Vagina (tissue), 2 donors: Measurements from ENCODE around the gene CGNL1. TPM values are rescaled to one million over a fixed set of nuclear protein-coding genes. Genes with fewer than 3 reads are reported as not detected.

Experiments
- DNase-seq, 2 donors: peaks; one replicate each; pipeline ENCODE4 v3.0.0-alpha.2; 2017; ENCODE audit errors: extremely low spot score in 2 of 2
- H3K27ac ChIP-seq: fragments of 200-600 bp; sonication (generic); one replicate; pipeline ENCODE4 v1.5.1; 2019
- H3K27me3 ChIP-seq: fragments of 200-600 bp; sonication (generic); one replicate; pipeline ENCODE4 v1.5.1; 2019
- H3K36me3 ChIP-seq, 2 donors: fragments of 200-600 bp; sonication (generic); one replicate each; pipeline ENCODE4 v1.5.1; 2017 to 2019
- H3K4me1 ChIP-seq: fragments of 200-600 bp; sonication (generic); one replicate; pipeline ENCODE4 v1.5.1; 2019
- H3K4me3 ChIP-seq, 2 donors: fragments of 200-600 bp; sonication (generic); 1 replicate in 1 of 2; 2 replicates in 1 of 2; pipeline ENCODE4 v1.5.1; 2016 to 2019
- H3K9me3 ChIP-seq: fragments of 200-600 bp; sonication (generic); one replicate; pipeline ENCODE4 v1.5.1; 2019
- CTCF ChIP-seq, 3 experiments: fragments of 450-650 bp in 2 of 3; fragments of 200-600 bp in 1 of 3; sonication (generic) in 1 of 3; IDR thresholded peaks; one replicate each; pipeline ENCODE4 v1.5.1; 2017 to 2019; ENCODE audit warnings: antibody characterized with exemption in 3 of 3, mild to moderate bottlenecking in 2 of 3, moderate library complexity in 2 of 3
- POLR2A ChIP-seq, 2 donors: fragments of 450-650 bp; IDR thresholded peaks; one replicate each; pipeline ENCODE4 v1.6.1; 2017; ENCODE audit warnings: antibody characterized with exemption in 2 of 2, mild to moderate bottlenecking in 2 of 2, moderate library complexity in 2 of 2
- POLR2AphosphoS5 ChIP-seq, 2 donors: sonication (generic); formaldehyde crosslinking; IDR thresholded peaks; one replicate each; pipeline ENCODE4 v1.9.0; 2017; ENCODE audit warnings: antibody characterized with exemption in 2 of 2, mild to moderate bottlenecking in 2 of 2, low read depth in 1 of 2; ENCODE audit not compliant: insufficient read depth in 1 of 2
- intact Hi-C: fragments of 100-400 bp; cut with DNase I; formaldehyde crosslinking; loops from one replicate; pipeline ENCODE4 v1.15.1; 2023
- total RNA-seq: library from RNA; depleted of rRNA; stranded (reverse); fragments of >200 nt; gene quantifications from one replicate; pipeline ENCODE4 v1.2.3, GENCODE V29; 2016

Gene CGNL1
- total RNA-seq, 1 donor from 2014 or later = 38.3 TPM

- H3K36me3 ChIP-seq = no peaks in the 10 kb centered on the region
- DNase-seq = no peak
- H3K9me3 ChIP-seq = no peaks in the 10 kb centered on the region
- no peak for TF ChIP-seq POLR2AphosphoS5 (IDR thresholded peaks at IDR 0.05; ENCODE audit: insufficient read depth in 1 of 2, low read depth in 1 of 2)
- TF ChIP-seq POLR2A (IDR thresholded peaks at IDR 0.05) = no peak
- TF ChIP-seq CTCF (IDR thresholded peaks at IDR 0.05) = no peak
- intact Hi-C loops = no loop called here
- no peaks in the 10 kb centered on the region for H3K27me3 ChIP-seq
- H3K4me1 ChIP-seq = peaks cover 11% of the 10 kb centered on the region
- H3K27ac ChIP-seq = no peak overlapping the region
- H3K4me3 ChIP-seq = no peak overlapping the region
These were observed 41.0 kb upstream of the CGNL1 start for GRCh38 chr15:57335293-57335715.

- no peak overlapping the region for H3K4me3 ChIP-seq
- H3K4me1 ChIP-seq = peaks cover 11% of the 10 kb centered on the region
- no peaks in the 10 kb centered on the region for H3K9me3 ChIP-seq
- intact Hi-C loops = no loop called here
- H3K27me3 ChIP-seq = no peaks in the 10 kb centered on the region
- TF ChIP-seq CTCF (IDR thresholded peaks at IDR 0.05) (no peak), POLR2A (IDR thresholded peaks at IDR 0.05) (no peak), POLR2AphosphoS5 (IDR thresholded peaks at IDR 0.05; ENCODE audit: insufficient read depth in 1 of 2, low read depth in 1 of 2) (no peak)
- H3K36me3 ChIP-seq = no peaks in the 10 kb centered on the region
- H3K27ac ChIP-seq = no peak overlapping the region
- no peak for DNase-seq
These were observed 40.6 kb upstream of the CGNL1 start for GRCh38 chr15:57335719-57336118.

- no peak overlapping the region for H3K4me3 ChIP-seq
These were observed 38.4 kb upstream of the CGNL1 start for GRCh38 chr15:57337868-57338411.

GRCh38 chr15:57339321-57339720, 37.0 kb upstream of the CGNL1 start:
- Histone ChIP-seq H3K27ac (no peak overlapping the region), H3K4me3 (no peak overlapping the region), H3K27me3 (no peaks in the 10 kb centered on the region), H3K36me3 (no peaks in the 10 kb centered on the region), H3K4me1 (peaks cover 8% of the 10 kb centered on the region), H3K9me3 (no peaks in the 10 kb centered on the region)
- no peak for TF ChIP-seq POLR2A (IDR thresholded peaks at IDR 0.05)
- TF ChIP-seq POLR2AphosphoS5 (IDR thresholded peaks at IDR 0.05; ENCODE audit: insufficient read depth in 1 of 2, low read depth in 1 of 2) = no peak
- TF ChIP-seq CTCF (IDR thresholded peaks at IDR 0.05) = no peak
- intact Hi-C loops = no loop called here
- no peak for DNase-seq

More at GRCh38 chr15:57337868-57338411, 38.4 kb upstream of the CGNL1 start:
- no peak for TF ChIP-seq POLR2A (IDR thresholded peaks at IDR 0.05)
- peak; percentile 40 to 72 for TF ChIP-seq POLR2AphosphoS5 (IDR thresholded peaks at IDR 0.05; ENCODE audit: insufficient read depth in 1 of 2, low read depth in 1 of 2)
- TF ChIP-seq CTCF (IDR thresholded peaks at IDR 0.05) = peak in 1 of 3 experiments; percentile 10
- DNase-seq = no peak
- H3K27me3 ChIP-seq = no peaks in the 10 kb centered on the region
- H3K27ac ChIP-seq = peak overlapping the region; percentile 55
- no peaks in the 10 kb centered on the region for H3K36me3 ChIP-seq
- peaks cover 11% of the 10 kb centered on the region for H3K4me1 ChIP-seq
- intact Hi-C loops = no loop called here
- no peaks in the 10 kb centered on the region for H3K9me3 ChIP-seq

GRCh38 chr15:57340682-57341259, 35.5 kb upstream of the CGNL1 start:
- Histone ChIP-seq H3K4me1 (no peaks in the 10 kb centered on the region), H3K27ac (no peak overlapping the region), H3K36me3 (no peaks in the 10 kb centered on the region), H3K4me3 (no peak overlapping the region), H3K9me3 (no peaks in the 10 kb centered on the region), H3K27me3 (no peaks in the 10 kb centered on the region)
- peak; percentile 59 to 82 (median 74) for TF ChIP-seq CTCF (IDR thresholded peaks at IDR 0.05)
- TF ChIP-seq POLR2A (IDR thresholded peaks at IDR 0.05) = no peak
- no peak for TF ChIP-seq POLR2AphosphoS5 (IDR thresholded peaks at IDR 0.05; ENCODE audit: insufficient read depth in 1 of 2, low read depth in 1 of 2)
- no peak for DNase-seq
- intact Hi-C loops = loop anchor here (5.0 kb wide), 1 partner anchor 182 kb away; no protein-coding TSS in a partner anchor
